Stimulated activated effector memory CD8-positive, alpha-beta T cell treated with anti-CD3 and anti-CD28 coated beads, Interleukin-12 subunit alpha, Interleukin-12 subunit beta, amount 100 ng/mL, for 72 hours (primary cell): Measurements from ENCODE around the gene HTD2.
"Not testable (repeated sequence)": the region's sequence is repeated elsewhere in the genome, so short reads cannot be mapped to it uniquely, and the experiment has no call there.

Experiments
- ATAC-seq: fragments of 150-1000 bp; cut with Tn5 transposase; 2 replicates; pipeline ENCODE4 v1.10.0; 2021
- DNase-seq, 2 donors: peaks; one replicate each; pipeline ENCODE4 v3.0.0; 2021 to 2022; ENCODE audit warnings: low spot score in 2 of 2
- H3K27ac Mint-ChIP-seq: one replicate; pipeline ENCODE4 v1.8.0; 2022; ENCODE audit warnings: mild to moderate bottlenecking, mixed read lengths
- H3K36me3 Mint-ChIP-seq: one replicate; pipeline ENCODE4 v1.8.0; 2022; ENCODE audit warnings: mild to moderate bottlenecking, mixed read lengths
- H3K4me1 Mint-ChIP-seq: one replicate; pipeline ENCODE4 v1.8.0; 2022; ENCODE audit warnings: mixed read lengths
- H3K4me3 Mint-ChIP-seq: one replicate; pipeline ENCODE4 v1.8.0; 2022; ENCODE audit warnings: mild to moderate bottlenecking, mixed read lengths
- H3K9me3 Mint-ChIP-seq: one replicate; pipeline ENCODE4 v1.8.0; 2022; ENCODE audit warnings: mixed read lengths

Gene HTD2

GRCh38 chr3:58335652-58335947 is 29.3 kb downstream of the HTD2 start:
- H3K4me3 Mint-ChIP-seq: peak overlapping the region; percentile 91
- peaks cover 42% of the 10 kb centered on the region for H3K4me1 Mint-ChIP-seq
- ATAC-seq: no peak
- H3K27ac Mint-ChIP-seq: peak overlapping the region; percentile 95
- no peaks in the 10 kb centered on the region for H3K9me3 Mint-ChIP-seq
- DNase-seq: no peak
- peaks cover 36% of the 10 kb centered on the region for H3K36me3 Mint-ChIP-seq

DNA sequence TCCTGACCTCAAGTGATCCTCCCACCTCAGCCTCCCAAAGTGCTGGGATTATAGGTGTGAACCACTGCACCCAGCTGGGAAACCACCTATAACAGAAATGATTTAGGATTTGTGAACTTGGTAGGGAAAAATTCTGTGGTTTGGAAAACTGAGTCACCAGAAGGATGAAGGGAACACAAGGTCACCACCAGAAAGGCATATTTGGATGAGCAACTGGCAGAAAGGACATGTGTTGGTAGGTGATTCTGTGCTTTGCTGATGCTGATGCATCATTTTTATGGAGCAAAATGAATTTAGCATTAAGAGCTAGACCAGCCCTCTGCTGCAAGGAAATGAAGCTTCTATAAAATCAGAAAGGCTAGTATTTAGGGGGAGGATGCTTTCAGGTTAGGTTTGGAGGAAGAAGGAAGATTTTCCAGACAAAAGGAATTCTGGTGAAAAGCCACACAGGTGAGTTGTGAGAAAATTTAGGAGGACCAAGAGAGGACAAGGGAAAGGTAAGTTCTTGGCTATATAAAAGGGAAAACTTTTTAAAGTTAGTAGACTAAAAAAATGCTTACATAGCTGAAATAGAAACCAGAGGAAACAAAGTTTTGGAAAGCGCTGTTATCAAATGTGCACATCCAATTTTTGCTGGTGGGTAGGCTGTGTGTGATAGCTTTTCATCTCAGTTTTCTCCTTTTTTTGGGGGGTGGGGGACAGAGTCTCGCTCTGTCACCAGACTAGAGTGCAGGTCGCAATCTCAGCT is 30.0 kb downstream of the HTD2 start:
- ATAC-seq: no peak
- no peak overlapping the region for H3K4me3 Mint-ChIP-seq
- peak overlapping the region; percentile 95 for H3K27ac Mint-ChIP-seq
- no peak for DNase-seq
- H3K4me1 Mint-ChIP-seq: peaks cover 42% of the 10 kb centered on the region
- H3K9me3 Mint-ChIP-seq: no peaks in the 10 kb centered on the region
- peaks cover 43% of the 10 kb centered on the region for H3K36me3 Mint-ChIP-seq

DNA sequence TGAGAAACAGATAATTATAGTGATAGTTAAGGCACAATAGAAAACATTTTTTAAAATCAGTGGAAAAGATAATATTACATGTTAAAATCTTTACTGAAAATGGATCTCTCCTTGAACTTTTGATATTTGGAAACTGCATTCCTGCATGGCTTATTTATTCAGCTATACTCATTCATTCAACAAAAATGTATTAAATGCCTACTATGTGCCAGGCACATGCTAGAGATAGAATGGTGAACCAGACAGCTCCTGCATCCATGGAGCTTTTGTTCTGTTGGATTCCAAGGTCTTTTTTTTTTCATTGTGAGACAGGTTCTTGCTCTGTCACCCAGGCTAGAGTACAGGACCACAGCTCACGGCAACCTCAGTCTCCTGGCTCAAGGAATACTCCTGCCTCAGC is 30.9 kb downstream of the HTD2 start:
- no peak overlapping the region for H3K4me3 Mint-ChIP-seq
- H3K9me3 Mint-ChIP-seq: no peaks in the 10 kb centered on the region
- DNase-seq: no peak
- peaks cover 49% of the 10 kb centered on the region for H3K36me3 Mint-ChIP-seq
- no peak overlapping the region for H3K27ac Mint-ChIP-seq
- ATAC-seq: no peak
- peaks cover 36% of the 10 kb centered on the region for H3K4me1 Mint-ChIP-seq

DNA sequence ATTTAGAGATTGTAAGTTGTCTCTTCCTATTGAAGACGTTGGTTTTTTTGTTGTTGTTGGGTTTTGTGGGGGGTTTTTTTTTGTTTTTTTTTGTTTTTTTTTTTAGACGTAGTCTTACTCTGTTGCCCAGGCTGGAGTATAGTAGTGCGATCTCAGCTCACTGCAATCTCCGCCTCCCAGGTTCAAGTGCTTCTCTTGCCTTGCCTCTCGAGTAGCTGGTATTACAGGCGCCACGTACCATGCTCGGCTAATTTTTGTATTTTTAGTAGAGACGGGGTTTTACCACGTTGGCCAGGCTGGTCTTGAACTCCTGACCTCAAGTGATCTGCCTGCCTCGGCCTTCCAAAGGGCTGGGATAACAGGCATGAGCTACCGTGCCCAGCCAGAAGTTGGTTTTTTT is 32.8 kb downstream of the HTD2 start:
- ATAC-seq, H3K4me3 Mint-ChIP-seq, DNase-seq, H3K9me3 Mint-ChIP-seq, H3K27ac Mint-ChIP-seq: not testable (repeated sequence)
- peaks cover 24% of the 10 kb centered on the region for H3K4me1 Mint-ChIP-seq
- peaks cover 59% of the 10 kb centered on the region for H3K36me3 Mint-ChIP-seq

DNA sequence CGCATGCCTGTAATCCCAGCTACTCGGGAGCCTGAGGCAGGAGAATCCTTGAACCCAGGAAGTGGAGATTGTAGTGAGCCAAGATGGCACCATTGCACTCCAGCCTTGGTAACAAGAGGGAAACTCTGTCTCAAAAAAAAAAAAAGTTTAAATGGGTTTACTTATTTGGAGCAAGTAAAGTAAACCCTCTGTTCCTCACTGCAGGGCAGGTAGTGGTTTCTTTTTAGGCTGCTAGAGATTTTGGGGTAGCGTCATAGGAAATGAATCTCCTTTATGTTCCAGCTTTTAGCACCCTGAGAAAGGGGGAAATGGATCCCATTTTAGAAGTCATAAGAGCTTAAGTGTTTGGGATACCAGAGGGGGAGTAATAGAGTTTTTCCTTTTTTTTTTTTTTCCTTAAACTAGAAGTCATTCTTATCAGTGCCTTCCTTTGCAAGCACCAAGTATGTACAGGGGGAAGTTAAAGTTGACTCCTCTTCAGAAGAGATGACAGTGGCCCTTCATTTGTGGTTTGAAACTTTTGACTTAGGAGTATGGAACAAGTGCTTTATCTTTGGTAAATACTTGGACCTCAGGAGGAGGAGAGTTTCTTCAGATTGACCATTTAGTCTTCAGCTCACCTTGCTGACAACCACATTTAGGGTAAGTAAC is 34.4 kb downstream of the HTD2 start:
- DNase-seq (no peak), ATAC-seq (no peak)
- Mint-ChIP-seq H3K4me3 (no peak overlapping the region), H3K36me3 (peaks cover 51% of the 10 kb centered on the region), H3K27ac (no peak overlapping the region), H3K9me3 (no peaks in the 10 kb centered on the region), H3K4me1 (peaks cover 10% of the 10 kb centered on the region)

- H3K27ac Mint-ChIP-seq: no peak overlapping the region
These were observed 35.1 kb downstream of the HTD2 start for GRCh38 chr3:58341376-58341775.

DNA sequence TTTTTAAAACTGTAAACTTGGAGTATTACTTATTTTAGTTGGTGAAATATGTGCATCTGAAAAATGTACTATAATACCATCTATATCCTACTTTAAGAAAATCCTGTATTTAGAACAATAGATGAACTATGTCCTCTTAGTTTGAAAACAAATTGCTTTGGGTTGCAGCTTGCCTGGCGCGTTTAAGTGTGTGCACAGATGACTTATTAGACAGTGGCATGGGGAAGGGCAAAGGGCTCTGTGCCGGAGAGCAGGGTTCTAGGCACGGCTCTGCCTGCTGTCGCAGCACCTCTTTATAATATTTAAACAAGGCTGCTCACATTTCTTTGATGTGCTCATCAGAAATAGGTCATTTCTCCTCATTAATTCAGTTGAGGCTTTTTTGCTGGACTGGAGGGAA is 36.4 kb downstream of the HTD2 start:
- Mint-ChIP-seq H3K4me1 (peaks cover 16% of the 10 kb centered on the region), H3K4me3 (no peak overlapping the region), H3K9me3 (no peaks in the 10 kb centered on the region), H3K36me3 (peaks cover 39% of the 10 kb centered on the region), H3K27ac (no peak overlapping the region)
- no peak for ATAC-seq
- DNase-seq: no peak

More at GRCh38 chr3:58341376-58341775, 35.1 kb downstream of the HTD2 start:
- no peak overlapping the region for H3K4me3 Mint-ChIP-seq
- peaks cover 10% of the 10 kb centered on the region for H3K4me1 Mint-ChIP-seq
- peaks cover 45% of the 10 kb centered on the region for H3K36me3 Mint-ChIP-seq
- no peaks in the 10 kb centered on the region for H3K9me3 Mint-ChIP-seq
- no peak for DNase-seq
- no peak for ATAC-seq

DNA sequence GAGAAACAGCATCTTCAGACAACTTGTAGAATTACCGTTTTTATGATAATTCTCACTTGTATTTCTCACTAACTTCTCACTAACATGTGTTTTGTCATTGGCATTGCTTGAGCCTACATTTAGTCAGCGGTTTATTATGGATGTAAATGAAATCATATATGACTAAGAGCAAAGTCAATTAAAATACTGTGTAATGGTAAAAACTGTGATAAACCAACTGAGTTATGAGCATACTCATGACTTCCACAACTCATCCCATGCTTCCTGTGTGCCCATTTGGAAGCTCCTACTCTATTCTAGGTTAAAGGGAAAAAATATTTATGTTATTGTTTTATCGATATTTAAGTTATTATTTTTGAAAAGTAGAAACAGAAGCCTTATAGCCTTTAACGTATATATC is 39.1 kb downstream of the HTD2 start:
- Mint-ChIP-seq H3K36me3 (peaks cover 24% of the 10 kb centered on the region), H3K9me3 (no peaks in the 10 kb centered on the region), H3K27ac (peak overlapping the region; percentile 41), H3K4me3 (no peak overlapping the region), H3K4me1 (peaks cover 28% of the 10 kb centered on the region)
- DNase-seq: no peak
- no peak for ATAC-seq

- peak overlapping the region; percentile 41 for H3K27ac Mint-ChIP-seq
- no peaks in the 10 kb centered on the region for H3K9me3 Mint-ChIP-seq
- H3K36me3 Mint-ChIP-seq: peaks cover 16% of the 10 kb centered on the region
- ATAC-seq: peak; percentile 87
- H3K4me3 Mint-ChIP-seq: peak overlapping the region; percentile 5
- DNase-seq: no peak
- peaks cover 32% of the 10 kb centered on the region for H3K4me1 Mint-ChIP-seq
These were observed 40.0 kb downstream of the HTD2 start for GRCh38 chr3:58346368-58346767.

DNA sequence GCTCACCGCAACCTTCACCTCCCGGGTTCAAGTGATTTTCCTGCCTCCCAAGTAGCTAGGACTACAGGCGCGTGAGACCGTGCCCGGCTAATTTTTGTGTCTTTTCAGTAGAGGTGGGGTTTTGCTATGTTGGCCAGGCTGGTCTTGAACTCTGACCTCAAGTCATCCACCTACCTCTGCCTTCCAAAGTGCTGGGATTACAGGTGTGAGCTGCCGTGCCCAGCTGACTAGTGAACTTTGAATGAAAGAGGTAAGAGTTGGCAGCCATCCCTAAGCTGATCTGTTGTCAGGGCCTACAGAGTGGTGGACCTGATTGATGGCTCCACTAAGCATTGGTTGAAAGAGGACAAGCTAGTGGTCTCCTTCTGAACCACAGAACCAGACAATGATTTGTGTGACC is 41.7 kb downstream of the HTD2 start:
- Mint-ChIP-seq H3K9me3 (no peaks in the 10 kb centered on the region), H3K4me3 (no peak overlapping the region), H3K27ac (no peak overlapping the region), H3K4me1 (peaks cover 46% of the 10 kb centered on the region), H3K36me3 (peaks cover 8% of the 10 kb centered on the region)
- ATAC-seq: no peak
- DNase-seq: no peak

DNA sequence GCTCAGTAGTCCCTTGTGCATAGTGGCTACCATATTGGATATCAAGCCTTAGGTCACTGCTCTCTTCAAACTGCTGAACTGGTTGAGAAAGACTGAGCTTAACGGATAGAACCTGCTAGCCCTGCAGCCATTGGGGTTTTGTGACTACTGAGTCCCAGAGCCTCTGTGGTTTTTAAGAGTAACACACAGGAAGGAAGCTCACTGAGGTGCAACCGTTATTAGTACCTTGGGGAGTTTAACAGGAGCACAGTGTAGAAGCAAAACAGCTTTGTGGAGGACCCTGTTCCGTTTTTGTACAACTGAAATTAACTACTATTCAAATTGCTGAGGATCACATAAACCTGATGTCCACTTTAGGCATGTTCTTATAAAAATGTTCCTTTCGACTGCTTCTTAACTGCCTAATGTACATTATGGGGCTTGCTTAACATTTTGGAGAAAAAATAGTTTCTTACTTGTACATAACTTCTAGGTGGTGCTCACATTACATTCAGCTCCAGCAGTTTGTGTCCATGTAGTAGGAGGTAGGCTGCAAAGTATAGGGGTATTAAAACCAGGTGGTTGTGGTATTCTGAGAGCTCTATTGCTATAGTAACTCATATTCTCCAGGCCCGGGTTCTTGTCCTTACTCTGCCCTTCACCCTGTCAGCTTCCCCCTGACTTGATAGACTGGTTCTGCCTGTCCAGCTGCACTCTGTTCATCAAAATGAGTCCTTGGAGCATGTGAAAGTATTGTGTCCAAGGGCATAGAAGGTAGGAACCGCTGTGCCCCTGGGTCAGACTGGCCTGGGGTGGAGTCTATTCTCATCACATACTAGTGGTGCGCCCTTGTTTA is 43.7 kb downstream of the HTD2 start:
- H3K4me1 Mint-ChIP-seq: peaks cover 57% of the 10 kb centered on the region

GRCh38 chr3:58350627-58351013 is 44.3 kb downstream of the HTD2 start:
- H3K4me3 Mint-ChIP-seq: peak overlapping the region; percentile 42
- no peaks in the 10 kb centered on the region for H3K9me3 Mint-ChIP-seq
- peak overlapping the region; percentile 69 for H3K27ac Mint-ChIP-seq
- DNase-seq (no peak), ATAC-seq (no peak)
- peaks cover 57% of the 10 kb centered on the region for H3K4me1 Mint-ChIP-seq
- H3K36me3 Mint-ChIP-seq: peaks cover 6% of the 10 kb centered on the region

More for the DNA sequence above, 43.7 kb downstream of the HTD2 start:
- ATAC-seq: peak; percentile 74
- Mint-ChIP-seq H3K4me3 (peak overlapping the region; percentile 42), H3K36me3 (peaks cover 6% of the 10 kb centered on the region), H3K27ac (peak overlapping the region; percentile 69), H3K9me3 (no peaks in the 10 kb centered on the region)
- DNase-seq: peak in 1 of 2 donors; percentile 57

GRCh38 chr3:58351920-58352319 is 45.6 kb downstream of the HTD2 start:
- ATAC-seq: no peak
- no peak overlapping the region for H3K27ac Mint-ChIP-seq
- H3K4me3 Mint-ChIP-seq: no peak overlapping the region

DNA sequence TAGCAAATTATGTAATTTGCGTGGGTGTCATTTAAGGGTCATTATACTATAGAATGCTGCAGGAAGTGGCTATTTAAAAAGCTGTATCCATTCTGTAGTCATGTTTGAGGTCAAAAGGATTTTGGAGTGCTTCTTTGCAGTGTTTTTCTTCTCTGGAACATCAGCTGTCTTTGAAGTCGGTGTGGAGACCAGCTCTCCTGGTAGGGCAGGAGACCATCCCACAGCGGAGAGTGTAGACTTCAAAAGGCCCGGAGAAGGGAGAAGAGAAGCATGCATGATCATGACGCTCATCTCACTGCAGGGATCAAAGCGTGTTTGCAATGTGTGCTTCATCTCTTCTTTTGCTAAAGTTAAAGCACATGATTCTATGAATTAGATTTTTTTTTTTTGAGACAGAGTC is 46.3 kb downstream of the HTD2 start:
- H3K4me3 Mint-ChIP-seq: no peak overlapping the region
- peaks cover 50% of the 10 kb centered on the region for H3K4me1 Mint-ChIP-seq
- DNase-seq: no peak
- H3K9me3 Mint-ChIP-seq: no peaks in the 10 kb centered on the region
- H3K36me3 Mint-ChIP-seq: peaks cover 6% of the 10 kb centered on the region
- no peak for ATAC-seq
- H3K27ac Mint-ChIP-seq: no peak overlapping the region

More at GRCh38 chr3:58351920-58352319, 45.6 kb downstream of the HTD2 start:
- no peaks in the 10 kb centered on the region for H3K9me3 Mint-ChIP-seq
- no peak for DNase-seq
- H3K4me1 Mint-ChIP-seq: peaks cover 49% of the 10 kb centered on the region
- peaks cover 6% of the 10 kb centered on the region for H3K36me3 Mint-ChIP-seq

- DNase-seq: no peak
- Mint-ChIP-seq H3K4me3 (peak overlapping the region; percentile 45), H3K9me3 (no peaks in the 10 kb centered on the region), H3K36me3 (peaks cover 6% of the 10 kb centered on the region), H3K4me1 (peaks cover 60% of the 10 kb centered on the region), H3K27ac (peak overlapping the region; percentile 89)
- peak; percentile 71 for ATAC-seq
These were observed 47.6 kb downstream of the HTD2 start for GRCh38 chr3:58353722-58354553.
